SK-N-SH (cell line): ENCODE results near the gene LRRC39. TPM values are rescaled to one million over a fixed set of nuclear protein-coding genes. Genes with fewer than 3 reads are reported as not detected.

Experiments used
- CTCF ChIA-PET: fragments of 300-600, 350-600 bp; formaldehyde crosslinking; extraction: SDS; loops from one replicate; lab custom pipeline; 2021; lab: Yijun Ruan, JAX
- POLR2A ChIA-PET: fragments of 350-600 bp; sonication (Branson Sonifier 250); formaldehyde crosslinking; extraction: SDS; loops from one replicate; lab custom pipeline; 2020; ENCODE audit warnings: antibody characterized with exemption, inconsistent platforms; lab: Yijun Ruan, JAX
- DNase-seq: peaks from one replicate; pipeline ENCODE4 v3.0.0; 2012
- H2AFZ ChIP-seq: fragments of 200-600 bp; sonication (generic); 2 replicates; pipeline ENCODE4 v1.8.1; 2016; ENCODE audit warnings: antibody characterized with exemption, mild to moderate bottlenecking, low read depth
- H3F3A ChIP-seq: fragments of 200-600 bp; sonication (generic); replicated peaks from 2 replicates; pipeline ENCODE3; 2016; ENCODE audit warnings: antibody characterized with exemption, mild to moderate bottlenecking; ENCODE audit not compliant: insufficient read depth
- H3K27ac ChIP-seq, 2 experiments: fragments of 200-500 bp in 1 of 2; fragments of 200-600 bp in 1 of 2; sonication (Bioruptor generic) in 1 of 2; sonication (generic), shearing (Covaris generic) in 1 of 2; 2 replicates each; pipeline versions ENCODE4 v1.5.1 to v1.6.1; 2014 to 2016; ENCODE audit warnings: low read depth in 2 of 2, inconsistent platforms in 1 of 2, low read length in 1 of 2, mild to moderate bottlenecking in 1 of 2, mixed read lengths in 1 of 2
- H3K27me3 ChIP-seq: fragments of 200-600 bp; sonication (generic), shearing (Covaris generic); 2 replicates; pipeline ENCODE4 v1.6.1; 2016; ENCODE audit warnings: mixed run types; ENCODE audit not compliant: insufficient read depth
- H3K36me3 ChIP-seq, 2 experiments: fragments of 200-500 bp in 1 of 2; fragments of 200-600 bp in 1 of 2; sonication (Bioruptor generic) in 1 of 2; sonication (generic) in 1 of 2; replicated peaks in 1 of 2; 2 replicates each; pipeline versions ENCODE3 to v1.5.1; 2014 to 2016; ENCODE audit warnings: low read length in 1 of 2, mild to moderate bottlenecking in 1 of 2; ENCODE audit not compliant: insufficient read depth in 2 of 2, control insufficient read depth in 1 of 2
- H3K4me1 ChIP-seq, 2 experiments: fragments of 200-500 bp in 1 of 2; fragments of 200-600 bp in 1 of 2; sonication (Bioruptor generic) in 1 of 2; sonication (generic), shearing (Covaris generic) in 1 of 2; 2 replicates each; pipeline versions ENCODE4 v1.5.1 to v1.6.1; 2014 to 2016; ENCODE audit warnings: low read depth in 1 of 2, low read length in 1 of 2, mixed run types in 1 of 2; ENCODE audit not compliant: insufficient read depth in 2 of 2, control insufficient read depth in 1 of 2
- H3K4me2 ChIP-seq: fragments of 200-600 bp; sonication (generic), shearing (Covaris generic); 2 replicates; pipeline ENCODE4 v1.6.1; 2017; ENCODE audit warnings: mixed run types
- H3K4me3 ChIP-seq, 2 experiments: fragments of 200-500 bp in 1 of 2; fragments of 200-600 bp in 1 of 2; sonication (Bioruptor generic) in 1 of 2; sonication (generic), shearing (Covaris generic) in 1 of 2; 2 replicates each; pipeline versions ENCODE4 v1.5.1 to v1.8.1; 2014 to 2016; ENCODE audit warnings: low read depth in 2 of 2, inconsistent platforms in 1 of 2, low read length in 1 of 2, mild to moderate bottlenecking in 1 of 2, mixed read lengths in 1 of 2, moderate library complexity in 1 of 2
- H3K79me2 ChIP-seq: fragments of 200-600 bp; sonication (generic); 2 replicates; pipeline ENCODE4 v1.8.1; 2017; ENCODE audit warnings: mild to moderate bottlenecking; ENCODE audit not compliant: insufficient read depth
- H3K9ac ChIP-seq: fragments of 200-600 bp; sonication (generic); 2 replicates; pipeline ENCODE4 v1.6.1; 2017; ENCODE audit warnings: mixed run types
- H3K9me2 ChIP-seq: fragments of 200-600 bp; sonication (generic); 2 replicates; pipeline ENCODE4 v1.6.1; 2017; ENCODE audit warnings: mixed run types
- H3K9me3 ChIP-seq: fragments of 200-600 bp; sonication (generic); 2 replicates; pipeline ENCODE4 v1.6.1; 2017; ENCODE audit warnings: mixed run types, mild to moderate bottlenecking, moderate library complexity
- H4K20me1 ChIP-seq: fragments of 200-600 bp; sonication (generic); 2 replicates; pipeline ENCODE4 v1.6.1; 2017; ENCODE audit warnings: mild to moderate bottlenecking, mixed run types; ENCODE audit not compliant: insufficient read depth
- CTCF ChIP-seq: fragments of 200-600 bp; sonication (generic); IDR thresholded peaks from 2 replicates; pipeline ENCODE4 v1.6.1; 2017; ENCODE audit warnings: antibody characterized with exemption, mild to moderate bottlenecking, moderate library complexity
- ELF1 ChIP-seq: IDR thresholded peaks from 2 replicates; pipeline ENCODE4 v1.4.0; 2012
- EP300 ChIP-seq, 2 experiments: IDR thresholded peaks; 2 replicates each; pipeline versions ENCODE4 v1.4.0 to v1.6.1; 2012; ENCODE audit warnings: borderline replicate concordance in 1 of 2, low read depth in 1 of 2, low read length in 1 of 2
- RAD21 ChIP-seq: IDR thresholded peaks from 2 replicates; pipeline ENCODE4 v1.6.1; 2012; ENCODE audit warnings: mild to moderate bottlenecking, low read length
- SMC3 ChIP-seq: IDR thresholded peaks from 2 replicates; pipeline ENCODE4 v1.6.1; 2012; ENCODE audit warnings: low read depth, low read length, improper control_type of control experiment
- USF2 ChIP-seq: fragments of 150-350 bp; IDR thresholded peaks from 2 replicates; pipeline ENCODE4 v1.6.1; 2017; ENCODE audit warnings: antibody characterized with exemption, low read length, low read depth, borderline replicate concordance
- YY1 ChIP-seq: IDR thresholded peaks from 2 replicates; pipeline ENCODE4 v1.4.0; 2012; ENCODE audit warnings: low read depth, mild to moderate bottlenecking
- ZBTB33 ChIP-seq: IDR thresholded peaks from 2 replicates; pipeline ENCODE4 v1.4.0; 2012; ENCODE audit warnings: low read depth, borderline replicate concordance
- WGBS: methylation state at CpG from one replicate; pipeline ENCODE4 v1.1.6; 2017; ENCODE audit warnings: low lambda C conversion rate; 5-methylcytosine and 5-hydroxymethylcytosine counted together
- polyA plus RNA-seq, 3 experiments: library from polyadenylated mRNA; depleted of rRNA; stranded (reverse); fragments of >200 nt; gene quantifications; 2 replicates each; pipeline ENCODE4 v1.2.3, GENCODE V29; 2012

LRRC39 gene
- polyA plus RNA-seq, 1 of the 3 experiments (the other 2 are of a cell fraction): 1.6 TPM

GRCh38 chr1:100130552-100131077 lies 47.4 kb downstream of the LRRC39 start:
- POLR2A ChIA-PET: no interaction called here
- Histone ChIP-seq H3K27me3 (no peaks in the 10 kb centered on the region), H3K9me3 (no peaks in the 10 kb centered on the region), H3K4me2 (no peak overlapping the region), H3F3A (peaks cover 8% of the 10 kb centered on the region), H3K4me3 (no peak overlapping the region), H3K9me2 (no peaks in the 10 kb centered on the region), H3K36me3 (peaks cover 3 to 7% of the 10 kb centered on the region in 2 experiments), H3K4me1 (peaks cover 5 to 17% of the 10 kb centered on the region in 2 experiments; a peak in 3 of 4 replicates), H3K79me2 (peaks cover 85% of the 10 kb centered on the region), H2AFZ (no peak overlapping the region), H3K9ac (no peak overlapping the region), H3K27ac (no peak overlapping the region), H4K20me1 (no peaks in the 10 kb centered on the region)
- CTCF ChIA-PET: no interaction called here
- 90% methylated on average over 5 of the region's 5 CpGs for WGBS
- DNase-seq: no peak
- no peak for TF ChIP-seq ELF1

- Histone ChIP-seq H3K4me2 (no peak overlapping the region), H3K79me2 (peaks cover 59% of the 10 kb centered on the region), H3K9me3 (no peaks in the 10 kb centered on the region), H3K27me3 (no peaks in the 10 kb centered on the region), H3K9me2 (no peaks in the 10 kb centered on the region), H3K27ac (0 out of 4 replicates have a peak overlapping the region, but pooled peaks of 1 of the 2 experiments have one; percentile 7), H3K4me3 (no peak overlapping the region), H2AFZ (0 out of 2 replicates have a peak overlapping the region, but pooled peaks have one; percentile 18), H4K20me1 (no peaks in the 10 kb centered on the region), H3K4me1 (peaks cover 5 to 8% of the 10 kb centered on the region in 2 experiments; a peak in 3 of 4 replicates), H3K9ac (no peak overlapping the region), H3K36me3 (peaks cover 0 to 3% of the 10 kb centered on the region in 2 experiments), H3F3A (peaks cover under 1% of the 10 kb centered on the region)
- DNase-seq: no peak
- no peak for TF ChIP-seq USF2
- ChIA-PET POLR2A (no interaction called here), CTCF (interaction anchor here (1.5 kb wide), 1 partner anchor 23 kb away, joined by 4 read pairs; no protein-coding TSS in a partner anchor)
- WGBS: 88% methylated on average over 1 of the region's 1 CpG
Measured at GRCh38 chr1:100127226-100127625, 50.8 kb downstream of the LRRC39 start.

- Histone ChIP-seq H3K9me2 (no peaks in the 10 kb centered on the region), H3K79me2 (peaks cover 14% of the 10 kb centered on the region), H2AFZ (0 out of 2 replicates have a peak overlapping the region, but pooled peaks have one; percentile 62), H3K27me3 (no peaks in the 10 kb centered on the region), H3F3A (peaks cover 4% of the 10 kb centered on the region), H3K9ac (no peak overlapping the region), H3K4me3 (no peak overlapping the region), H4K20me1 (no peaks in the 10 kb centered on the region), H3K36me3 (peaks cover 10 to 18% of the 10 kb centered on the region in 2 experiments), H3K9me3 (no peaks in the 10 kb centered on the region), H3K4me2 (no peak overlapping the region), H3K4me1 (no peaks in the 10 kb centered on the region; a peak in 1 of 4 replicates), H3K27ac (peak overlapping the region; percentile 9 to 25; a peak in 2 of 4 replicates)
- CTCF ChIA-PET: no interaction called here
- TF ChIP-seq RAD21 (no peak), CTCF (no peak), EP300 (IDR thresholded peaks at IDR 0.05; ENCODE audit: borderline replicate concordance in 1 of 2, low read depth in 1 of 2, low read length in 1 of 2) (no peak), SMC3 (no peak), ZBTB33 (no peak), YY1 (no peak)
- POLR2A ChIA-PET: no interaction called here
- DNase-seq: no peak
- 36% methylated on average over 1 of the region's 1 CpG for WGBS
Measured at GRCh38 chr1:100122177-100122576, 55.9 kb downstream of the LRRC39 start.
